ENCODE data around the gene CALN1. TPM values are rescaled to one million over a fixed set of nuclear protein-coding genes. Genes with fewer than 3 reads are reported as not detected.
A peak's percentile ranks its signal among the peaks of the same experiment; 100 is the strongest.
"Not testable (repeated sequence)": the region's sequence is repeated elsewhere in the genome, so short reads cannot be mapped to it uniquely, and the experiment has no call there.

Gene CALN1
- total RNA-seq, 4 donors from 2014 or later: under 0.01 to 1.2 (median 0.22) TPM; not detected in 1

- no peak overlapping the region for H3K27ac ChIP-seq
- H3K9me3 ChIP-seq: peaks cover 0 to 33% (median 2%) of the 10 kb centered on the region in 4 donors
- H3K36me3 ChIP-seq: no peaks in the 10 kb centered on the region
- no peak for DNase-seq (ENCODE audit: low spot score in 2 of 2)
- peaks cover 0 to 16% (median 0%) of the 10 kb centered on the region in 4 donors for H3K4me1 ChIP-seq
- 18 to 21% methylated on average over 24 to 31 of the region's 43 CpGs for WGBS, 2 donors
- no peak for TF ChIP-seq EP300 (IDR thresholded peaks at IDR 0.05)
- TF ChIP-seq, protein P1, sequence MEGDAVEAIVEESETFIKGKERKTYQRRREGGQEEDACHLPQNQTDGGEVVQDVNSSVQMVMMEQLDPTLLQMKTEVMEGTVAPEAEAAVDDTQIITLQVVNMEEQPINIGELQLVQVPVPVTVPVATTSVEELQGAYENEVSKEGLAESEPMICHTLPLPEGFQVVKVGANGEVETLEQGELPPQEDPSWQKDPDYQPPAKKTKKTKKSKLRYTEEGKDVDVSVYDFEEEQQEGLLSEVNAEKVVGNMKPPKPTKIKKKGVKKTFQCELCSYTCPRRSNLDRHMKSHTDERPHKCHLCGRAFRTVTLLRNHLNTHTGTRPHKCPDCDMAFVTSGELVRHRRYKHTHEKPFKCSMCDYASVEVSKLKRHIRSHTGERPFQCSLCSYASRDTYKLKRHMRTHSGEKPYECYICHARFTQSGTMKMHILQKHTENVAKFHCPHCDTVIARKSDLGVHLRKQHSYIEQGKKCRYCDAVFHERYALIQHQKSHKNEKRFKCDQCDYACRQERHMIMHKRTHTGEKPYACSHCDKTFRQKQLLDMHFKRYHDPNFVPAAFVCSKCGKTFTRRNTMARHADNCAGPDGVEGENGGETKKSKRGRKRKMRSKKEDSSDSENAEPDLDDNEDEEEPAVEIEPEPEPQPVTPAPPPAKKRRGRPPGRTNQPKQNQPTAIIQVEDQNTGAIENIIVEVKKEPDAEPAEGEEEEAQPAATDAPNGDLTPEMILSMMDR (IDR thresholded peaks at IDR 0.05): peak; percentile 19 to 65 (median 44)
- H3K4me3 ChIP-seq: no peak overlapping the region
- peaks cover 0 to 17% of the 10 kb centered on the region in 2 donors for H3K27me3 ChIP-seq
Observed at GRCh38 chr7:71752171-71752935, 659.8 kb downstream of the CALN1 start.

GRCh38 chr7:71750290-71750689 lies 661.8 kb downstream of the CALN1 start:
- Histone ChIP-seq H3K27ac (no peak overlapping the region), H3K4me3 (no peak overlapping the region), H3K9me3 (peaks cover 0 to 23% (median 2%) of the 10 kb centered on the region in 4 donors), H3K36me3 (no peaks in the 10 kb centered on the region), H3K27me3 (peaks cover 0 to 17% of the 10 kb centered on the region in 2 donors), H3K4me1 (peaks cover 0 to 16% (median 0%) of the 10 kb centered on the region in 4 donors)
- TF ChIP-seq POLR2A (IDR thresholded peaks at IDR 0.05): no peak
- TF ChIP-seq, protein P1 (IDR thresholded peaks at IDR 0.05): no peak
- no peak for TF ChIP-seq EP300 (IDR thresholded peaks at IDR 0.05)
- WGBS, 2 donors: 89 to 92% methylated on average over 6 of the region's 6 CpGs
- no peak for DNase-seq (ENCODE audit: low spot score in 2 of 2)

- WGBS, 2 donors: 91 to 92% methylated on average over 5 of the region's 5 CpGs
- Histone ChIP-seq H3K27me3 (no peaks in the 10 kb centered on the region), H3K4me3 (no peak overlapping the region), H3K9me3 (peaks cover 0 to 17% (median 2%) of the 10 kb centered on the region in 4 donors), H3K4me1 (no peaks in the 10 kb centered on the region), H3K27ac (no peak overlapping the region), H3K36me3 (no peaks in the 10 kb centered on the region)
- no peak for DNase-seq (ENCODE audit: low spot score in 2 of 2)
- TF ChIP-seq POLR2A (IDR thresholded peaks at IDR 0.05) (no peak), EP300 (IDR thresholded peaks at IDR 0.05) (no peak)
- TF ChIP-seq, protein P1 (IDR thresholded peaks at IDR 0.05): no peak
Observed at GRCh38 chr7:71746006-71746405, 666.1 kb downstream of the CALN1 start.

- H3K27ac ChIP-seq: no peak overlapping the region
- TF ChIP-seq POLR2A (IDR thresholded peaks at IDR 0.05): no peak
- TF ChIP-seq EP300 (IDR thresholded peaks at IDR 0.05): no peak
- TF ChIP-seq, protein P1 (IDR thresholded peaks at IDR 0.05): no peak
- H3K4me3 ChIP-seq: no peak overlapping the region
- DNase-seq (ENCODE audit: low spot score in 2 of 2): no peak
- no peaks in the 10 kb centered on the region for H3K4me1 ChIP-seq
- H3K27me3 ChIP-seq: no peaks in the 10 kb centered on the region
- H3K9me3 ChIP-seq: no peaks in the 10 kb centered on the region
- 83 to 87% methylated on average over 5 of the region's 5 CpGs for WGBS, 2 donors
- no peaks in the 10 kb centered on the region for H3K36me3 ChIP-seq
Observed at GRCh38 chr7:71740174-71740560, 672.0 kb downstream of the CALN1 start.

GRCh38 chr7:71739520-71740173 lies 672.5 kb downstream of the CALN1 start:
- Histone ChIP-seq H3K4me1 (no peaks in the 10 kb centered on the region), H3K36me3 (no peaks in the 10 kb centered on the region), H3K4me3 (no peak overlapping the region), H3K9me3 (no peaks in the 10 kb centered on the region), H3K27me3 (no peaks in the 10 kb centered on the region), H3K27ac (no peak overlapping the region)
- no peak for TF ChIP-seq POLR2A (IDR thresholded peaks at IDR 0.05)
- TF ChIP-seq, protein P1 (IDR thresholded peaks at IDR 0.05): no peak
- no peak for TF ChIP-seq EP300 (IDR thresholded peaks at IDR 0.05)
- DNase-seq (ENCODE audit: low spot score in 2 of 2): no peak
- 46 to 56% methylated on average over 10 of the region's 10 CpGs for WGBS, 2 donors

GRCh38 chr7:71737931-71738540 lies 674.1 kb downstream of the CALN1 start:
- H3K4me3 ChIP-seq: not testable (repeated sequence)
- WGBS, 2 donors: 87 to 92% methylated on average over 30 to 32 of the region's 42 CpGs

More at GRCh38 chr7:71737931-71738540, 674.1 kb downstream of the CALN1 start:
- DNase-seq (ENCODE audit: low spot score in 2 of 2); H3K36me3 ChIP-seq; H3K27ac ChIP-seq; H3K9me3 ChIP-seq; H3K4me1 ChIP-seq; H3K27me3 ChIP-seq: not testable (repeated sequence)
